Transverse colon (tissue), 4 donors: ENCODE measurements around the gene GOLPH3L.

ENCODE experiments used
- POLR2A ChIP-seq: fragments of 450-650 bp; IDR thresholded peaks from one replicate; pipeline ENCODE4 v1.6.1; 2016; ENCODE audit warnings: antibody characterized with exemption, mild to moderate bottlenecking, moderate library complexity
- POLR2AphosphoS5 ChIP-seq, 3 donors: sonication (generic); formaldehyde crosslinking; IDR thresholded peaks; one replicate each; pipeline ENCODE4 v1.6.1; 2016; ENCODE audit warnings: antibody characterized with exemption in 3 of 3
- TF ChIP-seq, protein P1 (sequence below), 5 experiments: fragments of 200-600 bp in 3 of 5; fragments of 450-650 bp in 2 of 5; sonication (generic) in 3 of 5; IDR thresholded peaks; 1 replicate in 2 of 5; 2 replicates in 3 of 5; pipeline ENCODE4 v1.5.1; 2016 to 2017; ENCODE audit warnings: antibody characterized with exemption in 5 of 5, inconsistent platforms in 3 of 5, mild to moderate bottlenecking in 2 of 5, moderate library complexity in 1 of 5

DNA sequence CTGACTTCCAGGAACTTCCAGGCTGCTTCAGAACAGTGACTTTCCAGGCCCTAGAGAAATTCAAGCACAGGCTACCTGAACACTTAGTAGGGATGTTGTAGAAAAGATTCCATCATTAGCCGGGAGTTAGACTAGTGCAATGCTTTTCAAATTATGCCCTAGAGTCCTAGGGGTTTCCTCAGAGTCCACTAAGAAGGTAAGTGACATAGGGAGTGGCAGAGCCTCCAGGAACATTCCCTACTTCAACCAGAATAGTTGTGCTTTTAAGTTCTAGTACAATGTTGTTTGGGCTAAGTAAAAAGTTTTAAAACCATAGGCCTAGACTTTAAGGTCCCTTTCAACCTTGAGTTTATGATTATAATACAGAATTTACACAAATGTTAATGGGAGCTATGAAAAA lies 9.1 kb upstream of the GOLPH3L start:
- TF ChIP-seq, protein P1, sequence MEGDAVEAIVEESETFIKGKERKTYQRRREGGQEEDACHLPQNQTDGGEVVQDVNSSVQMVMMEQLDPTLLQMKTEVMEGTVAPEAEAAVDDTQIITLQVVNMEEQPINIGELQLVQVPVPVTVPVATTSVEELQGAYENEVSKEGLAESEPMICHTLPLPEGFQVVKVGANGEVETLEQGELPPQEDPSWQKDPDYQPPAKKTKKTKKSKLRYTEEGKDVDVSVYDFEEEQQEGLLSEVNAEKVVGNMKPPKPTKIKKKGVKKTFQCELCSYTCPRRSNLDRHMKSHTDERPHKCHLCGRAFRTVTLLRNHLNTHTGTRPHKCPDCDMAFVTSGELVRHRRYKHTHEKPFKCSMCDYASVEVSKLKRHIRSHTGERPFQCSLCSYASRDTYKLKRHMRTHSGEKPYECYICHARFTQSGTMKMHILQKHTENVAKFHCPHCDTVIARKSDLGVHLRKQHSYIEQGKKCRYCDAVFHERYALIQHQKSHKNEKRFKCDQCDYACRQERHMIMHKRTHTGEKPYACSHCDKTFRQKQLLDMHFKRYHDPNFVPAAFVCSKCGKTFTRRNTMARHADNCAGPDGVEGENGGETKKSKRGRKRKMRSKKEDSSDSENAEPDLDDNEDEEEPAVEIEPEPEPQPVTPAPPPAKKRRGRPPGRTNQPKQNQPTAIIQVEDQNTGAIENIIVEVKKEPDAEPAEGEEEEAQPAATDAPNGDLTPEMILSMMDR (IDR thresholded peaks at IDR 0.05), result no peak
- TF ChIP-seq POLR2A, result no peak
- no peak for TF ChIP-seq POLR2AphosphoS5 (IDR thresholded peaks at IDR 0.05)
